Measurements from ENCODE around the gene MYH9. TPM values are rescaled to one million over a fixed set of nuclear protein-coding genes. Genes with fewer than 3 reads are reported as not detected.

Gene MYH9
- total RNA-seq, 1 experiment from 2014 or later: 758 TPM

- no peak overlapping the region for H2AFZ ChIP-seq
- no peak for DNase-seq
- intact Hi-C loops (cut with micrococcal nuclease; ENCODE audit: unreplicated experiment): no loop called here
- H3K79me2 ChIP-seq (ENCODE audit: low read depth): no peaks in the 10 kb centered on the region
- H3K27me3 ChIP-seq (ENCODE audit: insufficient read depth, low read depth): no peaks in the 10 kb centered on the region
- H3K4me1 ChIP-seq (replicated peaks; ENCODE audit: insufficient read depth): no peaks in the 10 kb centered on the region
- no peak for TF ChIP-seq CTCF (conservative IDR thresholded peaks at IDR 0.05)
- TF ChIP-seq EZH2 (IDR thresholded peaks at IDR 0.05; ENCODE audit: low read depth): no peak
- H3K9me2 ChIP-seq (ENCODE audit: insufficient read depth): no peaks in the 10 kb centered on the region
- H4K20me1 ChIP-seq (ENCODE audit: insufficient read depth): peaks cover 62% of the 10 kb centered on the region
- H3K9me3 ChIP-seq (ENCODE audit: insufficient read depth, low read depth): no peaks in the 10 kb centered on the region
- H3K4me3 ChIP-seq: no peak overlapping the region
- peaks cover 71% of the 10 kb centered on the region for H3K36me3 ChIP-seq (ENCODE audit: low read depth)
- H3K27ac ChIP-seq: no peak overlapping the region
- peaks cover 88% of the 10 kb centered on the region for H3F3A ChIP-seq (ENCODE audit: insufficient read depth, low read depth)
- POLR2A ChIA-PET (ENCODE audit: unreplicated experiment): no interaction called here
- CTCF ChIA-PET: no interaction called here
- BruUV-seq (replicated peaks): no TSS peak
- H3K4me2 ChIP-seq: no peak overlapping the region
These were observed 98.3 kb downstream of the MYH9 start for GRCh38 chr22:36289406-36289870.

- H3K79me2 ChIP-seq (ENCODE audit: low read depth): no peaks in the 10 kb centered on the region
These were observed 99.0 kb downstream of the MYH9 start for GRCh38 chr22:36288571-36289405.

GRCh38 chr22:36287881-36288515 is 99.8 kb downstream of the MYH9 start:
- no peak overlapping the region for H3K27ac ChIP-seq
- peaks cover 60% of the 10 kb centered on the region for H3K36me3 ChIP-seq (ENCODE audit: low read depth)
- peak in 1 of 2 experiments; percentile 54 for DNase-seq
- H3K4me1 ChIP-seq (replicated peaks; ENCODE audit: insufficient read depth): no peaks in the 10 kb centered on the region
- no peak for TF ChIP-seq EZH2 (IDR thresholded peaks at IDR 0.05; ENCODE audit: low read depth)
- no peak for TF ChIP-seq CTCF (conservative IDR thresholded peaks at IDR 0.05)
- peaks cover 87% of the 10 kb centered on the region for H3F3A ChIP-seq (ENCODE audit: insufficient read depth, low read depth)
- H3K4me2 ChIP-seq: no peak overlapping the region
- peaks cover 58% of the 10 kb centered on the region for H4K20me1 ChIP-seq (ENCODE audit: insufficient read depth)
- no peak overlapping the region for H3K4me3 ChIP-seq
- ChIA-PET POLR2A (ENCODE audit: unreplicated experiment) (no interaction called here), CTCF (interaction anchor here (1.4 kb wide), 1 partner anchor 198 kb away, joined by 3 read pairs; no protein-coding TSS in a partner anchor)
- intact Hi-C loops (cut with micrococcal nuclease; ENCODE audit: unreplicated experiment): no loop called here
- no peaks in the 10 kb centered on the region for H3K9me3 ChIP-seq (ENCODE audit: insufficient read depth, low read depth)
- no peaks in the 10 kb centered on the region for H3K79me2 ChIP-seq (ENCODE audit: low read depth)
- no TSS peak for BruUV-seq (replicated peaks)
- H3K27me3 ChIP-seq (ENCODE audit: insufficient read depth, low read depth): no peaks in the 10 kb centered on the region
- H3K9me2 ChIP-seq (ENCODE audit: insufficient read depth): no peaks in the 10 kb centered on the region
- no peak overlapping the region for H2AFZ ChIP-seq

More at GRCh38 chr22:36288571-36289405, 99.0 kb downstream of the MYH9 start:
- Histone ChIP-seq H4K20me1 (ENCODE audit: insufficient read depth) (peaks cover 60% of the 10 kb centered on the region), H3K9me2 (ENCODE audit: insufficient read depth) (no peaks in the 10 kb centered on the region), H3K9me3 (ENCODE audit: insufficient read depth, low read depth) (no peaks in the 10 kb centered on the region), H3K27me3 (ENCODE audit: insufficient read depth, low read depth) (no peaks in the 10 kb centered on the region), H2AFZ (no peak overlapping the region), H3K27ac (no peak overlapping the region), H3K36me3 (ENCODE audit: low read depth) (peaks cover 67% of the 10 kb centered on the region), H3K4me3 (no peak overlapping the region), H3K4me2 (no peak overlapping the region), H3K4me1 (replicated peaks; ENCODE audit: insufficient read depth) (no peaks in the 10 kb centered on the region), H3F3A (ENCODE audit: insufficient read depth, low read depth) (peaks cover 86% of the 10 kb centered on the region)
- intact Hi-C loops (cut with micrococcal nuclease; ENCODE audit: unreplicated experiment): no loop called here
- BruUV-seq (replicated peaks): TSS peak; percentile 84
- CTCF ChIA-PET: no interaction called here
- no peak for DNase-seq
- POLR2A ChIA-PET (ENCODE audit: unreplicated experiment): no interaction called here
- TF ChIP-seq EZH2 (IDR thresholded peaks at IDR 0.05; ENCODE audit: low read depth): no peak
- no peak for TF ChIP-seq CTCF (conservative IDR thresholded peaks at IDR 0.05)
